SW 1271 (cell line): Measurements from ENCODE around the gene CLDN15.
"Not testable (repeated sequence)": the region's sequence is repeated elsewhere in the genome, so short reads cannot be mapped to it uniquely, and the experiment has no call there.

Experiments used
- DNase-seq, 2 experiments: peaks; one replicate each; lab custom pipeline; 2025; lab: John Stamatoyannopoulos, UW

The CLDN15 gene

GRCh38 chr7:101222275-101222830 lies 15.2 kb downstream of the CLDN15 start:
- no peak for DNase-seq

DNA sequence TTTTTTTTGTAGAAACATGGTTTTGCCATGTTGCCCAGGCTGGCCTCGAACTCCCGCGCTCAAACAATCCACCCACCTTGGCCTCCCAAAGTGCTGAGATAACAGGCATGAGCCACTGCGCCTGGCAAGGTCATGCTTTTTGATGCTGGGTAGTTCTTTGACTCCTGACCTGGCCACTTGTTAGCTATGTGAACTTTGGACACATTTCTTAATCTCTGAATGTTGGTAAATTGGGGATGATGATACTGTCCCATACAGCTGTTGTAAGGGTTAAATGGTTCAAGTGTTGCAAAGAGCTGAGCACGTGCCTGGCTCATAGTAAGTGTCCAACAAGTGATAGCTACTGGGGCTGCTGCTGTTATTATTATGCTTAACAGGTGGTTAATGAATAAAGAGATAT lies 17.3 kb downstream of the CLDN15 start:
- DNase-seq = no peak

DNA sequence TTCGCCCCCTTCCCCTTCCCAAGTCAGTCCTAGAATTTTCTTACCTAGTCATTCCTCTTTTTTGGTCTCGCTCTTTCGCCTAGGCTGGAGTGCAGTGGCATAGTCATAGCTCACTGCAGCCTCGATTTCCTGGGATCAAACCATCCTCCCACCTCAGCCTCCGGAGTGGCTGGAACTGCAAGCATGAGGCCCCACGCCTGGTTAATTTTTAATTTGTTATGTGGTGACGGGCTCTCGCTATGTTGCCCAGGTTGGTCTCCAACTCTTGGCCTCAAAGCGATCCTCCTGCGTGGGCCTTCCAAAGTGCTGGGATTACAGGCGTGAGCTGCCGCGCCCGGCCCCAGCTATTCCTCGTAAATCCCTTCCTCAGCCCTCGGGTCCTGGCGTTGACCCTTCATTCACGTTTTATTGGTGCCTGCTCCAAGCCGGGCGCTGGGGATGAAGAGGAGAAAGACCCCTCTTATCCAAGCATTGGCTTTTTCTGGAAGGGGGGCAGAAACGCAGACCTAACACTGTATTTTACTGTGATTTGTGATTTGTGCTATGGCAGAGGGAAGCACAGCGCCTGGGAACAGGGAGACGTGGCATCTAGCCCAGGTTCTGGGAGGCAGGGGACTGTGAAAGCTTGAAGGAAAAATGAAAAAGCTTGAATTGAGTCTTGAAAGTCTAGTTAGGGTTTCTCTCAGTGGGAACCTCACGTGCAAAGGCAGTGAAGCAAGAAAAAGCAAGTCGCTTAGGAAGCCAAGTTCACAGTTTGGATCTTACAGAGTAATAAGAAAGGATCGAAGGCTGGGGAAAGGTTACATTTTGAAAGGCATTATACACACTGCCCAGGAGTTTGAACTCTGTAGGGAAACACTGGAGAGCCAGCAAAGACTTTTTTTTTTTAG lies 19.1 kb downstream of the CLDN15 start:
- DNase-seq = no peak

DNA sequence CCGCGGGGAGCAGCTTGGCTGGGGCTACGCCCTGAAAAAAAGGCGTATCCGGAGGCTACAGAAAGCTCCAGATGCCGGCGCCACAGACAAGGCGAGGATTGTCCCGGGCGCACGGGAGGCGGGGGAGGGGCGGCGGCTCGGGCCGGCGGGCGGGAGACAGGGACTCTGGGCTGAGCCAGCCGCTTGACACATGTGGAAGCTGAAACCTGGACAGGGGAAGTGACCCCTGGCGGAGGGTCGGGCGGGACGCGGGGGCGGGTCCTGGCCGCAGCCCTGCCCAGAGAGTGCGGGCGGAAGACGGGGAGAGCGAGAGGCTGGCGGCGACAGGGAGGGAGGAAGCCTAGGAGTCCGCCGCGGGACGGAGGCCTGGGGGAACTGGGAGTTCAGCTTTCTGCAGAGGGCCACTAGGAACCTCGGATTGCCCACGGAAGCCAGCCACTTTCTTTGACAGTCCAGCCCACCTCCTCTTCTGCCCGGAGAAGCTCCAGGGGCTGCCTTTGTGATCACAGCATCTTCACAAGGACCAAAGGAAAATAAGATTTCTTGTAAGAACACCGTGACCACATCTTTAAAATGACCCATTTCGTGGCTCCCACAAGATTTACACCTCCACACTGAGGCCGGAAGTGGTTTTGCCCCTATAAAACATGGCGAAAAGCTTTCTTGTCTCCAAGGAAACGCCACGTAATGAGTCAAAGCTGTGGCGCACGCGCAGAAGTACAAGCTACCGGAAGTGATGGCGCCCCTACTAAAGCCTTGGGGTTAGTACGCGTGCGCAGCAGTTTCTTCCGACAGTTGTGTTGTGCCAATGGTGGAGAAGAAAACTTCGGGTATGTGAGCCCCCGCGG lies 20.0 kb downstream of the CLDN15 start, which contains the start of the genes PLOD3 and ZNHIT1:
Gene PLOD3 (minus strand): TSS at position 194 of the 848 bp plus-strand sequence. CDS start 307 bp downstream, outside the sequence.
Gene ZNHIT1 (plus strand): TSS at position 778 of the 848 bp plus-strand sequence. CDS start 31 bp downstream, at position 809.
- peak; percentile 91 to 97 for DNase-seq

- no peak for DNase-seq
Observed at GRCh38 chr7:101216860-101217387, 20.7 kb downstream of the CLDN15 start.

- DNase-seq = no peak
Observed at GRCh38 chr7:101216001-101216859, 21.4 kb downstream of the CLDN15 start.

GRCh38 chr7:101212014-101212413 lies 25.6 kb downstream of the CLDN15 start:
- DNase-seq = no peak

DNA sequence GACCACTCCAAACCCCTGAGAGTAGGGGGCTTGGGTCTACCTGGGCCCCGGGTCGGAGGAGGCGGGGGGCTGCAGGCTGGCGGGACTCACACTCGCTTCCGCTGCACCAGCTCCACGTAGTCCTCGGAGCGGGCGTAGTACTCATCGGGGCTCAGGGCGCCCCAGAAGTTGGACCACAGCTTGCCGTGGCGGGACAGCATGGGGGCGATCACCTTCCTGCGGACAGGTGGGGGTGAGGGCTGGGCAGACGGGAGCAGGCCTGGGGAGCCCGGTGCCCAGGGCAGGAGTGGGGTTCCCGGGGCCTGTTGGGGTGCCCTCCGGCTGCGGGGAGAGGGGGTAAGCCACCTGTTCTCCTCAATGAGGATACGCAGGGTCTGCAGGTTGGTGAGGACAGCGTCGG lies 26.1 kb downstream of the CLDN15 start:
- DNase-seq = no peak

DNA sequence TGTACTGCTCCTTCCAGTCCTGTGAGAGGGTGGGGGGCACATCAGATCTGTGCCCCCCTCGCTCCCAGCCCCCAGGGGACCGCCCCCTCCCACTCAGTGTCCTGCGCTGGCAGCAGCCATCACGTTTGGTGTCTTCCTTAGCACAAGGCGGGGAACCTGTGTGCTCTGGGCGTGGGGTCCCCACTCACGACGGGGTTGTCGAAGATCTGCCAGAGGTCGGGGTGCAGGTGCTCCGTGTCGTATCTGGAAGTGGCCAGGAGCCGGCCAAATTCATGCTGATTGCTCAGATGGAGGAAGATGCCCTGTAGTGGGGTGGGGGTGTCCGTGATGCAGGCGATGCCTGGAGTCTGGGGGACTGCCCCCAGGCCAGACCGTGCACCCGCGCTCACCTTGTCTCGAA lies 27.5 kb downstream of the CLDN15 start:
- no peak for DNase-seq

GRCh38 chr7:101208794-101209193 lies 28.8 kb downstream of the CLDN15 start:
- no peak for DNase-seq

- DNase-seq = no peak
Observed at GRCh38 chr7:101207459-101207858, 30.1 kb downstream of the CLDN15 start.

DNA sequence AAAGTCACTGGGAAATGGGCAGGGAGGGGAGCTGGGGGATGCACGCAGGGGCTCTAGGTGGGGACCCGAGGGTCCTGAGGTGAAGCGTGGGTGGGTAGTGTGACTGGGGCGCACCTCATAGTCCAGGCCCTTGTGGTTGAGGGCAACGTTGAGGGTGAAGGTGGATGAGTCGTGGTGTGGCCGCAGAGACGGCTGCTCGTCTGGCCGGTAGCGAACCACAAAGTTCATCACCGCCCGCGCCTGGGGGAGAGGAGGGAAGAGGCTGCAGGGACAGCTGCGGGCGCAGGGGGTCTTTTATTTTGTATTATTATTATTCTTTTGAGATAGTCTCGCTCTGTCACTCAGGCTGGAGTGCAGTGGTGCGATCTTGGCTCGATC lies 30.9 kb downstream of the CLDN15 start:
- no peak for DNase-seq

DNA sequence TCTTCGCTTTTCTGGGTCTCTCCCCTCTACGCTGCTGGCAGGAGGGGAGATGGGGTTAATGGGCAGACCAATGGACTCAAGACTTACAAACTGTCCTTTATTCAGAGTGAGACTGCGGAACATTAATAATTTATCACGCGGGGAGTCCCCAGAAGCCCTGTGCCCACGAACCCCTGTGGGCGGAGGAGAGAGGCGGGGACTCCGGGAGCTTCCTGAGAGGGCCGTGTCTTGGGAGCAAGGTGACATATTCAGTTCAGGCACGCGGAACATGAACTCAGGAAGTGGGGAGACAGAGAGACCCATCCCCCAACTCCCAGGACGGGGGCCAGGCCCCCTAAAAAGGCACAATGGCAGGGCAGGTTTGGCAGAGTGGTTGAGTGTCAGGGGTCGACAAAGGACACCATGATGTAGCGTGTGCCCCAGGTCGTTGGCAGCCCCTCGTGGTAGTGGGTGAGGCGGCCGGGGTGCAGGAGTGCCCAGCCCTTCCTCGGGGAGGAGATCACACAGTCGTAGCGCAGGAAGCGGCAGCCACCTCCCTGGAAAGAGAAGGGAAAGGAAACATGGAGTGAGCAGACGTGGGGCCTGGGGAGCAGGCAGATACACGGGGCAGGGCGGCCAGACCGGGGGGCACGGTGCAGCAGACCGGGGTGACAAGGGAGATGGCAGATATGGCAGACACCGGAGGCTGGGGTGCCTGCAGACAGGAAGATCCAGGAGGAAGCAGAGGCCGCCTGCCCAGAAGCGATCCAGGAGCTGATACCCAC lies 31.5 kb downstream of the CLDN15 start:
- DNase-seq = no peak

DNA sequence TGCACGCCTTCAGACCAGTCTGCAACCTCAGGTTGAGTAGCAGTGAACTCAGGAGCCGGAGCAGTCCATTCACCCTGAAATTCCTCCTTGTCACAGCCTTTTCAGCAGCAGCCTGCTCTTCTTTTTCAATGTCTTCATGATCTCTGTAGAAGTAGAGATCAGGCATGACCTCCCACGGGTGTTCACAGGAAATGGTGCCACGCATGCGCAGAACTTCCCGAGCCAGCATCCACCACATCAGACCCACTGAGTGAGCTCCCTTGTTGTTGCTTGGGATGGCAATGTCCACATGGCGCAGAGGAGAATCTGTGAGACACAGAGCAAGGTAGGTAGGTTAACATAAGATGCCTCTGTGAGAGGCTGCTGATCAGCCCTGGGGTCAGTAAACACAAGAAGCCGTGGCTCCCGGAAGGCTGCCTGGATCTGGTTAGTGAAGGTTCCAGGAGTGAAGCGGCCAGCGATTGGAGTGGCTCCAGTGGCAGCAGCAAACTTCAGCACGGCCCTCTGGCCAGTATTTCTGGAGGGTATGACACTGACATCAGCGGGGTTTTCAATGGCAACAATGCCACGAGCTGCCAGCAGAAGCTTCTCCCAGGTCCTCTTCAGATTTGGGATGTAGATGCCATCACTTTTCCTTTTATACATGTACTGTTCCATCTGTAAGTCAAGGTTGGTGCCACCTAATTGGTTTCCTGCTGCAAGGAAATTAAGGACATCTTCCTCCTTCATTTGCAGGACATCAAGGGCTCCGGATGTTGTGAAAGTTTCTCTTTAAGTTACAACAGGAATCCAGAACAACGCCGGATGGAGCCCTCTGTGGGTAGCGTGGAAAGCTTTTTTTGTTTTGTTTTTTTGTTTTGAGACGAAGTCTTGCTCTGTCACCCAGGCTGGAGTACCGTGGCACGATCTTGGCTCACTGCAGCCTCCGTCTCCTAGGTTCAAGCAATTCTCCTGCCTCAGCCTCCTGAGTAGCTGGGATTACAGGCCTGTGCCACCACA lies 33.6 kb downstream of the CLDN15 start:
- not testable (repeated sequence) for DNase-seq

GRCh38 chr7:101202603-101202918 lies 35.0 kb downstream of the CLDN15 start:
- DNase-seq = no peak

- DNase-seq = no peak
Observed at GRCh38 chr7:101201695-101202602, 35.7 kb downstream of the CLDN15 start.

DNA sequence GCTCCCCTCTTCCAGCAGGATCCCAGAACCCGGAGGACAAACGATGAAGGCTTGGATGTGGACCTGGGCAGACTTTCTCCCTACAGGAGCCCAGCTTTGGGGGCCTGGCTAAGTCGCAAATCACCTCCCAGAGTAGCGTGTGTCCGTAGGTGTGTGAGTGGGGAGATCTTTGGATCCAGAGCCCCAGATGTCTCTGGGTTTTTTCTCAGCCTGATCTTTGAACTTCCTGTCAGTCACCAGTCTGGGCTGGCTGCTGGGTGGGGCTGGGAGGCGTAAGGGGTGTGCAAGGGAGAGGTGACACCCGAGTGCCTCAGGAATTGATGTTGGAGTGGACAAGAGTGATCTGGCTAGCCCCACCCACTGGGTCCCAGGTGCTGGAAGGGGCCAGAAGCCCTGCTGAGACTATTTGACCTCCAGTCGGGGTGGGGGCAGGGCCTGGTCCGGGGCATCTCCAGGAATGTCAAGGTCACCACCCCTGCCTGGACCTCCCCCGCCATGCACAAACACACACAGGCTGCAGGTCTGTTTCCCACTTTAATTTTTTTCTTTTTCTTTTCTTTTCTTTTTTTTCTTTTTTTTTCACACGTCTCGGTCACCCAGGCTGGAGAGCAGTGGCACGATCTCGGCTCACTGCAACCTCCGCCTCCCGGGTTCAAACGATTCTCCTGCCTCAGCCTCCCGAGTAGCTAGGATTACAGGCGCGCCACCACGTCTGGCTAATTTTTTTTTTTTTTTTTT lies 36.6 kb downstream of the CLDN15 start, which contains the start of gene MOGAT3:
Gene MOGAT3 (minus strand): TSS at position 175 of the 738 bp plus-strand sequence. CDS start 182 bp downstream, outside the sequence.
- DNase-seq = no peak
